Posterior cingulate gyrus (tissue), 11 donors: ENCODE measurements around the gene TTBK1.
A peak's percentile ranks its signal among the peaks of the same experiment; 100 is the strongest.

Experiments used
- DNase-seq, 10 donors: peaks; one replicate each; pipeline versions ENCODE4 v3.0.0 to v3.0.0-alpha.2; 2020 to 2021; ENCODE audit warnings: mixed read lengths in 3 of 10
- intact Hi-C: fragments of 100-400 bp; cut with DNase I; formaldehyde crosslinking; loops from one replicate; pipeline ENCODE4 v1.15.1; 2023

Gene TTBK1

DNA sequence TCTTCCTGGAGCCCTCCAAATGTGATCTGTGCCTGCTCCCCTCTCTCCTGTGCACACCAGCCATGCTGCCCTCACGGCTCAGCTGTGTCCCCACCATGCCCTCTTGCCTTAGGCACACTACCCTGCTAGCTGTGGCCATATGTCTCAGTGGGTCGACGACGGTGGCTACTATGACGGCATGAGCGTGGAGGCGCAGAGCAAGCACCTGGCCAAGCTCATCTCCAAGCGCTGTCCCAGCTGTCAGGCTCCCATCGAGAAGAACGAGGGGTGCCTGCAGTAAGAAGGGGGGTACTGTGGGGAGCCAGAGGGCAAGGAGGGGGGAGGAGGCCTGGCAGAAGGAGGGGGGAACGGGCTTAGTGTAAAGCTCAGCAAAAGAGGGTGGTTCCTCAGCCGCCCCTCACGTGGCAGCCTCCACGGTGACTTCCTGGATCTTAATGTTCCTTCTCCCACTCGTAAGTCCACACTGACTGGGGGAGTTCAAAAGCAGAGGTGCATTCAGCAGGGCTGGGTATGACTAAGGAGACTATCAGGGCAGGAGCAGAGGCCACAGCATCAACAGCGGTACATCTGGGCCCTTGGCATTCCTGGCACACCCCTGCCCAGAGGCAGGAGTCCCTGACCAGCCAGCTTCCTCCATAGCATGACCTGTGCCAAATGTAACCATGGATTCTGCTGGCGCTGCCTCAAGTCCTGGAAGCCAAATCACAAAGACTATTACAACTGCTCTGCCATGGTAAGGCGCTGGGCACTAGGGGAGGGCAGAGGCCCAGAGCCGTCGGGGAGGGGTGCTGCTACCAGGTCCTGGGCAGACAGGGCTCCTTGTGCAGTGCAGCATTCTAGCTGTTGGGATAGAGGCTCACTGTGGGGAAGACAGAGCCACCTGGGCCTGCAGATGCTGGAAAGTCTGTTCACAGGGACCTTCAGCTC lies 22.0 kb upstream of the TTBK1 start:
- peak in 2 of 10 donors; percentile 35 to 75 for DNase-seq
- intact Hi-C loops, result no loop called here

- intact Hi-C loops, result no loop called here
- peak in 1 of 10 donors; percentile 59 for DNase-seq
Measured at GRCh38 chr6:43222418-43223059, 20.7 kb upstream of the TTBK1 start.

GRCh38 chr6:43223175-43223574 lies 20.1 kb upstream of the TTBK1 start:
- intact Hi-C loops, result no loop called here
- peak in 1 of 10 donors; percentile 40 for DNase-seq

DNA sequence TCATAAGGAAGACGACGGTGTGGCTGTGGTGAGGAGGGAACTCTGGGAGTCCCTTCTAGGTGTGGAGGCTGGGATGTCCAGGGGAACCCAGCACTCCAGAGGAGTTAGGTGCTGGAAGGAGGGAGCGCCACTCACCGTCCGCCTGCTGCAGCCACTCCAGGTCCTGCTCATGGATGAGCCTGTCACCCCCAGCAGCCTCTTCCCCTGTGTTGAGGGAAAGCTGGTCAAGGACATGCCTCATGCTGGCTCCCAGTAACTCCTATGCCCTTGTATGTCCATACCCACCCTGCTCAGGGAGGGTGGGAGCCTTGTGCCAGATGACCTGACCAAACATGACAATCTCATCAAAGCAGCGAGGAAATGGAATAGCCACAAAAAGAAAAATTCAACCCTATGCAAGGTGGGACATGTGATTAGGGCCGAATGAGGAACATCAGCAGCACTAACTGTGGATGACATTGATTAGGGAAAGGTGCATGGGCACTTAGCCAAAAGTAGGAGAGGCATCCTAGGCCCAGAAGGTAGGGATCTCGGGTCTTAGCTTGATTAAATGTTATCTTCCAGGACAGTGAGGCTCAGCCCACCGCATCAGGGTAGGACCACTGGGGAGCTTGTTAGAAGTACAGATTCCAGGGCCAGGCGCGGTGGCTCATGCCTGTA lies 17.0 kb upstream of the TTBK1 start:
- DNase-seq, result peak in 1 of 10 donors; percentile 49
- intact Hi-C loops, result no loop called here

- intact Hi-C loops, result no loop called here
- DNase-seq, result peak; percentile 69 to 98 (median 80)
Measured at GRCh38 chr6:43228951-43229802, 14.1 kb upstream of the TTBK1 start, which contains the start of gene DNPH1. DNPH1 (minus strand) TSS chr6:43229481; CDS start chr6:43229456, 25 bp downstream.

- DNase-seq, result peak in 1 of 10 donors; percentile 39
- intact Hi-C loops, result no loop called here
Measured at GRCh38 chr6:43229803-43230620, 13.3 kb upstream of the TTBK1 start.

DNA sequence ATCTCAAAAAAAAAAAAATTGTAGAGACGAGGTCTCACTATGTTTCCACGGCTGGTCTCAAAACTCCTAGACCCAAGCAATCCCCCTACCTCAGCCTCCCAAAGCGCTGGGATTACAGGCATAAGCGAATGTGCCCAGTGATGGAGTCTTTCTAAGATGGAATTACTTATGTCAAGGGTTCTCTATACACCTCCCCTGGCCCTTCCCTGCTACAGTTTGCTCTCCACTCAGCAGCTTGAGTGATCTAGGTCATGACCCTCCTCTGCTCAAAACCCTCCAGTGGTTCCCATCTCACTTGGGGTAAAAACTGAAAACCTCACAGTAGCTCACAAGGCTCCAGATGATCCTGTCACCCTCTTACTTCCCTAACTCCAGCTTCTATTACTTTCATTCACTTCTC lies 12.2 kb upstream of the TTBK1 start:
- intact Hi-C loops, result no loop called here
- DNase-seq, result no peak

- no peak for DNase-seq
- intact Hi-C loops, result no loop called here
Measured at GRCh38 chr6:43231735-43232450, 11.4 kb upstream of the TTBK1 start.

- DNase-seq, result no peak
- intact Hi-C loops, result no loop called here
Measured at GRCh38 chr6:43235841-43236240, 7.4 kb upstream of the TTBK1 start.

- DNase-seq, result no peak
- intact Hi-C loops, result no loop called here
Measured at GRCh38 chr6:43239054-43239453, 4.2 kb upstream of the TTBK1 start.

- no peak for DNase-seq
- intact Hi-C loops, result loop anchor here (10.0 kb wide), 1 partner anchor 66 kb away; the partner anchor contains the start of gene SRF
Measured at GRCh38 chr6:43240950-43241349, 2.3 kb upstream of the TTBK1 start.

DNA sequence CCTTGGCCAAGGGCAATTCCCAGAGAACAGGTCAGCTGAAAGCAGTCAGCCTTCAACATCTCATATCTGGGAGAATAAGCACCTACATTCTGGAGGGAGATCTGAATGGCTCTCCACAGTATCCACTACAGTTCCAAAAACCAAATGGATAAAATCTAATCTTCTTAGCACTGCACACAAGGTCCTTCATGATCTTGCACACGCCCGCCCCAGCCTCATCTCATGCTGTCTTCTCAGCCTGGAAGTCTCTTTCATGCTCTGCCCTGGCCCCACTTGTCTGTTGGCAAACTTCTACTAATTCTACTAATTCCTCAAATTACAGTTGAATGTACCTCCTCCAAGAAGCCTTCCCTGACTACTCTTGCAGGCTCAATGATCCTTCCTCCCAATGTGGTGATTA lies 1.8 kb upstream of the TTBK1 start:
- intact Hi-C loops, result loop anchor here (10.0 kb wide), 1 partner anchor 67 kb away; the partner anchor contains the start of gene SRF
- DNase-seq, result no peak

DNA sequence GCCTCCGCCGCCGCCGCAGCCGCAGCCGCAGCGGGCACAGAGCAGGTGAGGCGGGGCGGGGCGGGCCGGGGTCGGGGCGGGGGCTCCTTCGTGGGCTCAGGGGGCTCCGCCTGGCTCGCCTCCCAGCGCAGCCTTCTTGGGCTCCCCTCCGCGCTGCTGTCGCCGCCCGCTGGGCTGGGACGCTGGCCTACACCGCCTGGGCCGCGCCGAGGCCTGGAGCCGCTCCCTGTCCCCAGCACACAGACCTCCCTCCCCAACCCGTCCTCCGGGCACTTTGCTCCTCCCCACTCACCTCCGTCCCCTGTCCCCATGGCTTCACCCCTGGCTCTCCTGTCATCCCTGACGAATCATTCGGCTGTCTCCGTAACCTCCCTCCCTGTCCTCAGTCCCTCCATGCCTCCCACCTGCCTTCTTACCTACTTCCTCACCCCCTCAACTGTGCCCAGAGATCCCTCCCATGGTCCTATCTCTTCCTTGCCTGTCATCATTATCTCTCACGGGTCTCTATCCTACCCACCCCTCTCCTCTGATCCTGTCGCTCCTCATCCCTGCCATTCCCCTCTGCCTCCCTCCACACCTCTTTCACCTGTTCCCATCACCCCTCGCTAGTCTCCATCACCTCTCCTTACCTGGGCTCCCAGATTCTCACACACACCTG lies 512 bp downstream of the TTBK1 start:
- intact Hi-C loops, result loop anchor here (10.0 kb wide), 1 partner anchor 69 kb away; the partner anchor contains the start of gene SRF
- peak in 1 of 10 donors; percentile 69 for DNase-seq

DNA sequence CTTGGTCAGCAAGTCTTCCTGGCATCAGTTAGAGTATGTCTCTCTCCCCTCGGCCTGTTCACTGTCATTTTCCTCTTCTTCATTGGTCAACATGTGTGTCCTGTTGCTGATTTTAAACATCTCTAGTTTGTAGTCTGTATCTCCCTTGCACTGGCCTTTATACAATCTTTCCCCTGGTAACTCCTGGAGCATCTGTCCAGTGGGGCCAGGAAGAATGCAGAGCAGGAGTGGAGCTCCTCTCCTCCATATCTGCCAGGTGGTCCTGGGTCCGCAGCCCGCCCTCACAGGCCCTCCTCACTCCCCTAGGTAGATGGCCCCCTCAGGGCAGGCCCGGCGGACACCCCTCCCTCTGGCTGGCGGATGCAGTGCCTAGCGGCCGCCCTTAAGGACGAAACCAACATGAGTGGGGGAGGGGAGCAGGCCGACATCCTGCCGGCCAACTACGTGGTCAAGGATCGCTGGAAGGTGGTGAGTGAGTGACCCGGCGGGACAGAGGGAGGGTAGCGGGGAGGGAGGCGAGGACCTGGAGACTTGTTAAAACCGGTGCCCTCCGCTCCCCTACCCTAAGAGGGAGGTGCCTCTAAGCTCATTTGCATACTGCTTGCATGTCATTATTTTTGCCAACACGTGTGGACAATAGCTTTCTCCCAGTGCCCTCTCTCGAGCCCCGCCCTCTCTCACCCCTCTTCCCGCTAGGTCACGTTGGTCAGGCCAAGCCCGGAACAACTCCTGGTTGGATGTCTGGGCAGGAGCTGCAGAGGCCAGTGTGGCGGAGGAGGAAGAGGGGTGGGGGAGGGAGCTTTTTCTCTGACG lies 3.2 kb downstream of the TTBK1 start:
- intact Hi-C loops, result loop anchor here (10.0 kb wide), 1 partner anchor 72 kb away; the partner anchor contains the start of gene SRF
- DNase-seq, result peak in 9 of 10 donors; percentile 61 to 96 (median 73)

DNA sequence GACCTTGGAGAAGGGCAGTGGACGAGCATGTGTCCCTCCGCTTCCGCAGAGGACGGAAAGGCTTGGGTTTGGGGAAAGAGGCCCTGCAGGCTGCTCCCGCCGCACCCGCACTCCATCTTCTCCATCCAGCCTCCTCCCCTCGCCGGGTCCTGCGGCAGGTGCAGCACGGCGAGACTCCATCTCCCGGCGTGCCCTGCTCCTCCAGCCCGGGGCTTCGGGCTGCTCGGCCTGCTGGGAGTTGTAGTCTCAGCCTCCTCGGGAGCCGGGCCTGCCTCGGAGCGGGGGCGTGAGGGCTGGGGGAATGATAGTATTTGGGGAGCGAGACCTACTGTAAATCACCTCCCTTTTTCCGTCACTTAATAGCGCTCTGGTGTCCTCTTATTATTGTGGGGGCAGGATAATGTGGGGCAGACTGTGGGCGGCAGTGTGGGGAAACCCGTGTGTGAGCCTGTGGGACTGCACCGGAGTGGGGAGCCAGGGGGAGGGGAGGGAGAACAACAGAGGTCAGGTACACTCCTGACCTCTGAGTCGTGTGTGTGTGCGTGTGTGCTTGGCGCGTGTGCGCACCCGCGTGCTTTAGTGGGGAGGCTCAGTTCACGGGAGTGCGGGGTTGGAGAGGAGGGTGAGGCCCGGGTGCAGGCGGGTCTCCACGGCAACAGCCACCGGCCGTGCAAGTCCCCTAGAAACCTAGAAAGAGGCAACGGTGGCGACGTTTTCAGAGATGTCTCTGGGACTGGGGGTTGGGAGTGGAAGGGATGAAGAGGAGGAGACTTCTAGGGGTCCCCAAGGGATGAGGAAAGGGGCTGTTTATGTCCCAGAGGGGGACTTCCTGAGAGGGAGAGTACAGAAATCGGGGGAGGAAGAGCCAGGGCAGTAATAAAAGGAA lies 4.1 kb downstream of the TTBK1 start:
- DNase-seq, result peak; percentile 81 to 98 (median 88)

DNA sequence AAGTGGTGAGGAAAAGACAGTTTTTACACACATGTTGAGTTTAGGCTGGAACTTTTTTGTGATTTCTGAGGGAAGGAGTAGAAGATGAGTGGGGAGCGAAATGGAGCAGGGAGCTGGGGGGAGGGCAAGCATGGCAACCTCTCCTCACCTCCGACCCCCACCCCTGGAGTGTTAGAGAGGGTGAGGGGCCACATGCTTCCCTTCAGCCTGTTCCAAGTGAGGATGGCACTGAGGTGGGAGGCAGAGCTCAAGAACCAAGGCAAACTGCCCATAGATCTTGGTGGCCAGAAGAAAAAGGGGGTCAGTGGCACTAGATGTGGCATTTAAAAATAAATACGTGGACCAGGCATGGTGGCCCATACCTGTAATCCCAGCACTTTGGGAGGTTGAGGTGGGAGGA lies 4.8 kb downstream of the TTBK1 start:
- intact Hi-C loops, result loop anchor here (10.0 kb wide), 1 partner anchor 73 kb away; the partner anchor contains the start of gene SRF
- no peak for DNase-seq

More for the DNA sequence above, 4.1 kb downstream of the TTBK1 start:
- intact Hi-C loops, result loop anchor here (10.0 kb wide), 1 partner anchor 73 kb away; the partner anchor contains the start of gene SRF
